ENCODE results near the gene PFDN2. TPM values are rescaled to one million over a fixed set of nuclear protein-coding genes. Genes with fewer than 3 reads are reported as not detected.

The PFDN2 gene
- total and polyA plus RNA-seq, 2 experiments from 2014 or later: 45.6 to 352 TPM

Small RNA genes within 50 kb of the gene (small RNA-seq; reads per million reads assigned to genes)
- not detected for gene RF01225 (ENCODE audit: low replicate concordance)

Other genes starting within 250 kb of the PFDN2 start
- not detected in 2 replicates for gene ITLN1, start 232.9 kb downstream of the PFDN2 start, total RNA-seq (2014; rRNA removed; shearing (Covaris generic))
- gene ITLN1, start 232.9 kb downstream of the PFDN2 start, polyA plus RNA-seq (2016; fragmentation: Nextera tagmentation; extraction: Ambion mirVana): not detected in 2 replicates
- 7.0 and 12.8 TPM in 2 replicates for gene ITLN2, start 163.2 kb downstream of the PFDN2 start, total RNA-seq (2014; rRNA removed; shearing (Covaris generic))
- 7.2 and 8.0 TPM in 2 replicates for gene ITLN2, start 163.2 kb downstream of the PFDN2 start, polyA plus RNA-seq (2016; fragmentation: Nextera tagmentation; extraction: Ambion mirVana)
- 169 and 194 TPM in 2 replicates for gene F11R, start 96.9 kb downstream of the PFDN2 start, total RNA-seq (2014; rRNA removed; shearing (Covaris generic))
- gene F11R, start 96.9 kb downstream of the PFDN2 start, polyA plus RNA-seq (2016; fragmentation: Nextera tagmentation; extraction: Ambion mirVana): 51.0 and 51.8 TPM in 2 replicates
- 94.9 and 102 TPM in 2 replicates for gene TSTD1, start 79.1 kb downstream of the PFDN2 start, total RNA-seq (2014; rRNA removed; shearing (Covaris generic))
- 244 and 257 TPM in 2 replicates for gene TSTD1, start 79.1 kb downstream of the PFDN2 start, polyA plus RNA-seq (2016; fragmentation: Nextera tagmentation; extraction: Ambion mirVana)
- gene USF1, start 72.1 kb downstream of the PFDN2 start, total RNA-seq (2014; rRNA removed; shearing (Covaris generic)): 71.7 and 74.8 TPM in 2 replicates
- 23.6 and 23.8 TPM in 2 replicates for gene USF1, start 72.1 kb downstream of the PFDN2 start, polyA plus RNA-seq (2016; fragmentation: Nextera tagmentation; extraction: Ambion mirVana)
- gene ARHGAP30, start 48.1 kb downstream of the PFDN2 start, total RNA-seq (2014; rRNA removed; shearing (Covaris generic)): 0.19 TPM in 1 of 2 replicates, not detected in the other
- 0.45 and 1.0 TPM in 2 replicates for gene ARHGAP30, start 48.1 kb downstream of the PFDN2 start, polyA plus RNA-seq (2016; fragmentation: Nextera tagmentation; extraction: Ambion mirVana)
- gene NECTIN4, start 28.5 kb downstream of the PFDN2 start, total RNA-seq (2014; rRNA removed; shearing (Covaris generic)): not detected in 2 replicates
- 0.16 and 0.42 TPM in 2 replicates for gene NECTIN4, start 28.5 kb downstream of the PFDN2 start, polyA plus RNA-seq (2016; fragmentation: Nextera tagmentation; extraction: Ambion mirVana)
- gene KLHDC9, start 19.7 kb downstream of the PFDN2 start, total RNA-seq (2014; rRNA removed; shearing (Covaris generic)): 5.6 and 6.3 TPM in 2 replicates
- gene KLHDC9, start 19.7 kb downstream of the PFDN2 start, polyA plus RNA-seq (2016; fragmentation: Nextera tagmentation; extraction: Ambion mirVana): 6.6 and 7.2 TPM in 2 replicates
- gene NIT1, start 68 bp upstream of the PFDN2 start, total RNA-seq (2014; rRNA removed; shearing (Covaris generic)): 29.7 and 35.9 TPM in 2 replicates
- gene NIT1, start 68 bp upstream of the PFDN2 start, polyA plus RNA-seq (2016; fragmentation: Nextera tagmentation; extraction: Ambion mirVana): 38.0 and 43.0 TPM in 2 replicates
- 30.2 and 35.3 TPM in 2 replicates for gene DEDD, start 14.6 kb upstream of the PFDN2 start, total RNA-seq (2014; rRNA removed; shearing (Covaris generic))
- gene DEDD, start 14.6 kb upstream of the PFDN2 start, polyA plus RNA-seq (2016; fragmentation: Nextera tagmentation; extraction: Ambion mirVana): 20.7 and 22.8 TPM in 2 replicates
- gene UFC1, start 35.9 kb upstream of the PFDN2 start, total RNA-seq (2014; rRNA removed; shearing (Covaris generic)): 41.4 and 57.5 TPM in 2 replicates
- 74.5 and 77.0 TPM in 2 replicates for gene UFC1, start 35.9 kb upstream of the PFDN2 start, polyA plus RNA-seq (2016; fragmentation: Nextera tagmentation; extraction: Ambion mirVana)
- 17.0 and 25.6 TPM in 2 replicates for gene USP21, start 41.5 kb upstream of the PFDN2 start, total RNA-seq (2014; rRNA removed; shearing (Covaris generic))
- gene USP21, start 41.5 kb upstream of the PFDN2 start, polyA plus RNA-seq (2016; fragmentation: Nextera tagmentation; extraction: Ambion mirVana): 17.9 and 20.0 TPM in 2 replicates
- gene PPOX, start 48.4 kb upstream of the PFDN2 start, total RNA-seq (2014; rRNA removed; shearing (Covaris generic)): 24.7 and 26.5 TPM in 2 replicates
- 39.6 and 46.2 TPM in 2 replicates for gene PPOX, start 48.4 kb upstream of the PFDN2 start, polyA plus RNA-seq (2016; fragmentation: Nextera tagmentation; extraction: Ambion mirVana)
- gene B4GALT3, start 59.5 kb upstream of the PFDN2 start, total RNA-seq (2014; rRNA removed; shearing (Covaris generic)): 32.4 and 35.8 TPM in 2 replicates
- 23.3 and 24.2 TPM in 2 replicates for gene B4GALT3, start 59.5 kb upstream of the PFDN2 start, polyA plus RNA-seq (2016; fragmentation: Nextera tagmentation; extraction: Ambion mirVana)
- 4.7 and 5.2 TPM in 2 replicates for gene ADAMTS4, start 81.0 kb upstream of the PFDN2 start, total RNA-seq (2014; rRNA removed; shearing (Covaris generic))
- 1.3 and 1.7 TPM in 2 replicates for gene ADAMTS4, start 81.0 kb upstream of the PFDN2 start, polyA plus RNA-seq (2016; fragmentation: Nextera tagmentation; extraction: Ambion mirVana)
- 94.7 and 131 TPM in 2 replicates for gene NDUFS2, start 84.3 kb upstream of the PFDN2 start, total RNA-seq (2014; rRNA removed; shearing (Covaris generic))
- 54.0 and 56.7 TPM in 2 replicates for gene NDUFS2, start 84.3 kb upstream of the PFDN2 start, polyA plus RNA-seq (2016; fragmentation: Nextera tagmentation; extraction: Ambion mirVana)
- 0.74 TPM in 1 of 2 replicates, not detected in the other for gene FCER1G, start 97.3 kb upstream of the PFDN2 start, total RNA-seq (2014; rRNA removed; shearing (Covaris generic))
- gene FCER1G, start 97.3 kb upstream of the PFDN2 start, polyA plus RNA-seq (2016; fragmentation: Nextera tagmentation; extraction: Ambion mirVana): 0.57 and 1.1 TPM in 2 replicates
- not detected in 2 replicates for gene APOA2, start 105.6 kb upstream of the PFDN2 start, total RNA-seq (2014; rRNA removed; shearing (Covaris generic))
- 2.7 TPM in 1 of 2 replicates, not detected in the other for gene APOA2, start 105.6 kb upstream of the PFDN2 start, polyA plus RNA-seq (2016; fragmentation: Nextera tagmentation; extraction: Ambion mirVana)
- 12.9 and 22.3 TPM in 2 replicates for gene TOMM40L, start 108.0 kb upstream of the PFDN2 start, total RNA-seq (2014; rRNA removed; shearing (Covaris generic))
- 5.9 and 6.8 TPM in 2 replicates for gene TOMM40L, start 108.0 kb upstream of the PFDN2 start, polyA plus RNA-seq (2016; fragmentation: Nextera tagmentation; extraction: Ambion mirVana)
- gene NR1I3, start 120.2 kb upstream of the PFDN2 start, total RNA-seq (2014; rRNA removed; shearing (Covaris generic)): not detected in 2 replicates
- gene NR1I3, start 120.2 kb upstream of the PFDN2 start, polyA plus RNA-seq (2016; fragmentation: Nextera tagmentation; extraction: Ambion mirVana): 0.40 and 0.50 TPM in 2 replicates
- 1.4 and 3.8 TPM in 2 replicates for gene PCP4L1, start 140.7 kb upstream of the PFDN2 start, total RNA-seq (2014; rRNA removed; shearing (Covaris generic))
- gene PCP4L1, start 140.7 kb upstream of the PFDN2 start, polyA plus RNA-seq (2016; fragmentation: Nextera tagmentation; extraction: Ambion mirVana): 1.7 and 2.2 TPM in 2 replicates
- gene MPZ, start 191.9 kb upstream of the PFDN2 start, total RNA-seq (2014; rRNA removed; shearing (Covaris generic)): 1.6 and 1.9 TPM in 2 replicates
- gene MPZ, start 191.9 kb upstream of the PFDN2 start, polyA plus RNA-seq (2016; fragmentation: Nextera tagmentation; extraction: Ambion mirVana): 2.2 and 4.0 TPM in 2 replicates
- gene SDHC, start 196.3 kb upstream of the PFDN2 start, total RNA-seq (2014; rRNA removed; shearing (Covaris generic)): 84.4 and 126 TPM in 2 replicates
- gene SDHC, start 196.3 kb upstream of the PFDN2 start, polyA plus RNA-seq (2016; fragmentation: Nextera tagmentation; extraction: Ambion mirVana): 107 and 141 TPM in 2 replicates
- not detected in 2 replicates for gene CFAP126, start 249.8 kb upstream of the PFDN2 start, total RNA-seq (2014; rRNA removed; shearing (Covaris generic))
- not detected in 2 replicates for gene CFAP126, start 249.8 kb upstream of the PFDN2 start, polyA plus RNA-seq (2016; fragmentation: Nextera tagmentation; extraction: Ambion mirVana)